HepG2 (cell line): Measurements from ENCODE around the gene SLC35F3. TPM values are rescaled to one million over a fixed set of nuclear protein-coding genes. Genes with fewer than 3 reads are reported as not detected.

Experiments
- ARID5B ChIP-seq: IDR thresholded peaks from 2 replicates; pipeline ENCODE4 v1.4.0; 2020; ENCODE audit warnings: mild to moderate bottlenecking, missing genetic modification reagents
- HNF4G ChIP-seq, 2 experiments: sonication (generic) in 1 of 2; formaldehyde crosslinking in 1 of 2; IDR thresholded peaks; 2 replicates each; pipeline versions ENCODE4 v1.4.0 to v1.6.1; 2011 to 2020; ENCODE audit warnings: borderline replicate concordance in 2 of 2, low read depth in 2 of 2, mild to moderate bottlenecking in 2 of 2, low read length in 1 of 2, missing genetic modification reagents in 1 of 2, moderate library complexity in 1 of 2
- IRX3 ChIP-seq: sonication (generic); formaldehyde crosslinking; IDR thresholded peaks from 2 replicates; pipeline ENCODE4 v1.8.1; 2023; ENCODE audit warnings: mild to moderate bottlenecking, low read depth, missing genetic modification reagents, borderline replicate concordance
- KAT7 ChIP-seq: IDR thresholded peaks from 2 replicates; pipeline ENCODE4 v1.6.1; 2018; ENCODE audit warnings: borderline replicate concordance, missing compliant biosample characterization
- KLF11 ChIP-seq: IDR thresholded peaks from 2 replicates; pipeline ENCODE4 v1.6.1; 2016; ENCODE audit warnings: missing compliant biosample characterization
- MATR3 ChIP-seq: sonication (generic); formaldehyde crosslinking; IDR thresholded peaks from 2 replicates; pipeline ENCODE4 v1.4.0; 2020; ENCODE audit warnings: missing genetic modification reagents
- MIER3 ChIP-seq: IDR thresholded peaks from 2 replicates; pipeline ENCODE4 v1.6.1; 2016; ENCODE audit warnings: missing compliant biosample characterization, borderline replicate concordance
- PAX8 ChIP-seq: sonication (generic); formaldehyde crosslinking; IDR thresholded peaks from 2 replicates; pipeline ENCODE4 v1.8.0; 2022; ENCODE audit warnings: mild to moderate bottlenecking, missing genetic modification reagents, borderline replicate concordance
- PRMT3 ChIP-seq: sonication (generic); formaldehyde crosslinking; IDR thresholded peaks from 2 replicates; pipeline ENCODE4 v1.8.1; 2022; ENCODE audit warnings: low read depth, mild to moderate bottlenecking, moderate library complexity, missing genetic modification reagents, borderline replicate concordance
- SP1 ChIP-seq, 2 experiments: fragments of 450-650 bp in 1 of 2; sonication (generic) in 1 of 2; formaldehyde crosslinking in 1 of 2; IDR thresholded peaks; 2 replicates each; pipeline versions ENCODE4 v1.4.0 to v1.6.1; 2016 to 2020; ENCODE audit warnings: missing genetic modification reagents in 1 of 2
- SRSF4 ChIP-seq: fragments of 200-400 bp; formaldehyde crosslinking; IDR thresholded peaks from one replicate; pipeline ENCODE4 v1.6.1; 2018; ENCODE audit warnings: mild to moderate bottlenecking, low read depth, low read length, moderate library complexity; ENCODE audit not compliant: poor library complexity, severe bottlenecking
- THAP11 ChIP-seq: IDR thresholded peaks from 2 replicates; pipeline ENCODE4 v1.6.1; 2016; ENCODE audit warnings: missing biosample characterization, missing genetic modification reagents
- ZFP36L1 ChIP-seq: sonication (generic); formaldehyde crosslinking; IDR thresholded peaks from 2 replicates; pipeline ENCODE4 v1.8.0; 2022; ENCODE audit warnings: mild to moderate bottlenecking, missing genetic modification reagents, moderate library complexity
- ZFP82 ChIP-seq: sonication (generic); formaldehyde crosslinking; IDR thresholded peaks from 2 replicates; pipeline ENCODE4 v1.5.1; 2020; ENCODE audit warnings: mild to moderate bottlenecking, missing genetic modification reagents, borderline replicate concordance
- ZNF326 ChIP-seq: sonication (generic); formaldehyde crosslinking; IDR thresholded peaks from 2 replicates; pipeline ENCODE4 v1.4.0; 2020; ENCODE audit warnings: missing genetic modification reagents, borderline replicate concordance
- ZNF552 ChIP-seq: sonication (generic); formaldehyde crosslinking; IDR thresholded peaks from 2 replicates; pipeline ENCODE4 v1.9.0; 2022; ENCODE audit warnings: missing genetic modification reagents, mild to moderate bottlenecking, borderline replicate concordance
- ZNF556 ChIP-seq: sonication (generic); formaldehyde crosslinking; IDR thresholded peaks from 2 replicates; pipeline ENCODE4 v1.4.0; 2020; ENCODE audit warnings: mild to moderate bottlenecking, missing genetic modification reagents, borderline replicate concordance
- ZNF782 ChIP-seq: sonication (generic); formaldehyde crosslinking; IDR thresholded peaks from 2 replicates; pipeline ENCODE4 v1.4.0; 2020; ENCODE audit warnings: missing genetic modification reagents, mild to moderate bottlenecking, borderline replicate concordance
- polyA plus RNA-seq, 8 experiments: library from polyadenylated mRNA; depleted of rRNA in 3 of 8; stranded (reverse) in 7 of 8; unstranded in 1 of 8; fragments of >200 nt; fragmentation: Illumina TruSeq in 4 of 8; extraction: Trizol in 4 of 8; gene quantifications; 2 replicates each; pipeline versions ENCODE4 v1.2.1 to v1.2.3, GENCODE V29; 2011 to 2016; ENCODE audit warnings: low read depth in 4 of 8, missing spikeins in 1 of 8, mixed read lengths in 1 of 8; ENCODE audit not compliant: insufficient read depth in 1 of 8
- total RNA-seq, 5 experiments: library from RNA; depleted of rRNA; stranded (reverse); fragments of >200 nt; fragmentation: Illumina TruSeq; extraction: Trizol; gene quantifications; 2 replicates each; pipeline ENCODE4 v1.2.3, GENCODE V29; 2016; ENCODE audit warnings: low read depth in 1 of 5
- TF ChIP-seq, protein P1 (sequence below): sonication (generic); formaldehyde crosslinking; IDR thresholded peaks from 2 replicates; pipeline ENCODE4 v1.4.0; 2020; ENCODE audit warnings: mild to moderate bottlenecking, missing genetic modification reagents, borderline replicate concordance
- TF ChIP-seq, protein P2 (sequence below): fragments of 450-650 bp; IDR thresholded peaks from 2 replicates; pipeline ENCODE4 v1.6.1; 2017
- TF ChIP-seq, protein P3 (sequence below): IDR thresholded peaks from 2 replicates; pipeline ENCODE4 v1.6.1; 2018; ENCODE audit warnings: missing genetic modification reagents

The SLC35F3 gene
- total and polyA plus RNA-seq, 2 of the 13 experiments (the other 11 are each of a cell fraction or from before 2014, with no cell fraction given): not detected

- TF ChIP-seq ARID5B (CRISPR knock-in tag): peak; percentile 83
- peak; percentile 82; the same call in 1 of the 2 replicates for TF ChIP-seq MIER3 (CRISPR knock-in tag)
- peak; percentile 56; the same call in 1 of the 2 replicates for TF ChIP-seq IRX3 (CRISPR knock-in tag)
- peak; percentile 94 for TF ChIP-seq HNF4G (IDR thresholded peaks at IDR 0.05; ENCODE audit: borderline replicate concordance, low read depth, low read length)
- TF ChIP-seq HNF4G (CRISPR knock-in tag; IDR thresholded peaks at IDR 0.05; ENCODE audit: borderline replicate concordance, low read depth): peak; percentile 65; the same call in 1 of the 2 replicates
- TF ChIP-seq ZFP82 (CRISPR knock-in tag): 0 out of 2 replicates have a peak, but pooled peaks have one; percentile 28
- no peak for TF ChIP-seq SP1 (IDR thresholded peaks at IDR 0.05)
- TF ChIP-seq SP1 (CRISPR knock-in tag; IDR thresholded peaks at IDR 0.05): no peak
- no peak for TF ChIP-seq ZNF552 (CRISPR knock-in tag)
- no peak for TF ChIP-seq KLF11 (CRISPR knock-in tag)
- no peak for TF ChIP-seq PAX8 (CRISPR knock-in tag)
- TF ChIP-seq, protein P1, sequence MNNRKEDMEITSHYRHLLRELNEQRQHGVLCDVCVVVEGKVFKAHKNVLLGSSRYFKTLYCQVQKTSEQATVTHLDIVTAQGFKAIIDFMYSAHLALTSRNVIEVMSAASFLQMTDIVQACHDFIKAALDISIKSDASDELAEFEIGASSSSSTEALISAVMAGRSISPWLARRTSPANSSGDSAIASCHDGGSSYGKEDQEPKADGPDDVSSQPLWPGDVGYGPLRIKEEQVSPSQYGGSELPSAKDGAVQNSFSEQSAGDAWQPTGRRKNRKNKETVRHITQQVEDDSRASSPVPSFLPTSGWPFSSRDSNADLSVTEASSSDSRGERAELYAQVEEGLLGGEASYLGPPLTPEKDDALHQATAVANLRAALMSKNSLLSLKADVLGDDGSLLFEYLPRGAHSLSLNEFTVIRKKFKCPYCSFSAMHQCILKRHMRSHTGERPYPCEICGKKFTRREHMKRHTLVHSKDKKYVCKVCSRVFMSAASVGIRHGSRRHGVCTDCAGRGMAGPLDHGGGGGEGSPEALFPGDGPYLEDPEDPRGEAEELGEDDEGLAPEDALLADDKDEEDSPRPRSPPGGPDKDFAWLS (CRISPR knock-in tag): no peak
- TF ChIP-seq ZNF782 (CRISPR knock-in tag): no peak
- TF ChIP-seq SRSF4: no peak
- TF ChIP-seq ZFP36L1 (CRISPR knock-in tag): peak; percentile 38; the same call in 1 of the 2 replicates
- TF ChIP-seq ZNF556 (CRISPR knock-in tag): no peak; the same call in 1 of the 2 replicates
- TF ChIP-seq PRMT3 (CRISPR knock-in tag): peak; percentile 63; the same call in 1 of the 2 replicates
- TF ChIP-seq MATR3 (CRISPR knock-in tag): no peak
- TF ChIP-seq KAT7 (CRISPR knock-in tag): no peak
- TF ChIP-seq THAP11: peak; percentile 61
- TF ChIP-seq, protein P2, sequence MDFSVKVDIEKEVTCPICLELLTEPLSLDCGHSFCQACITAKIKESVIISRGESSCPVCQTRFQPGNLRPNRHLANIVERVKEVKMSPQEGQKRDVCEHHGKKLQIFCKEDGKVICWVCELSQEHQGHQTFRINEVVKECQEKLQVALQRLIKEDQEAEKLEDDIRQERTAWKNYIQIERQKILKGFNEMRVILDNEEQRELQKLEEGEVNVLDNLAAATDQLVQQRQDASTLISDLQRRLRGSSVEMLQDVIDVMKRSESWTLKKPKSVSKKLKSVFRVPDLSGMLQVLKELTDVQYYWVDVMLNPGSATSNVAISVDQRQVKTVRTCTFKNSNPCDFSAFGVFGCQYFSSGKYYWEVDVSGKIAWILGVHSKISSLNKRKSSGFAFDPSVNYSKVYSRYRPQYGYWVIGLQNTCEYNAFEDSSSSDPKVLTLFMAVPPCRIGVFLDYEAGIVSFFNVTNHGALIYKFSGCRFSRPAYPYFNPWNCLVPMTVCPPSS: no peak
- TF ChIP-seq ZNF326 (CRISPR knock-in tag): no peak
- TF ChIP-seq, protein P3, sequence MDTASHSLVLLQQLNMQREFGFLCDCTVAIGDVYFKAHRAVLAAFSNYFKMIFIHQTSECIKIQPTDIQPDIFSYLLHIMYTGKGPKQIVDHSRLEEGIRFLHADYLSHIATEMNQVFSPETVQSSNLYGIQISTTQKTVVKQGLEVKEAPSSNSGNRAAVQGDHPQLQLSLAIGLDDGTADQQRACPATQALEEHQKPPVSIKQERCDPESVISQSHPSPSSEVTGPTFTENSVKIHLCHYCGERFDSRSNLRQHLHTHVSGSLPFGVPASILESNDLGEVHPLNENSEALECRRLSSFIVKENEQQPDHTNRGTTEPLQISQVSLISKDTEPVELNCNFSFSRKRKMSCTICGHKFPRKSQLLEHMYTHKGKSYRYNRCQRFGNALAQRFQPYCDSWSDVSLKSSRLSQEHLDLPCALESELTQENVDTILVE (CRISPR knock-in tag): peak; percentile 50; the same call in 1 of the 2 replicates
Observed at GRCh38 chr1:234327577-234328164, 423.2 kb downstream of the SLC35F3 start (continued).
